A549 (cell line): ENCODE results near the gene BCL7B. TPM values are rescaled to one million over a fixed set of nuclear protein-coding genes. Genes with fewer than 3 reads are reported as not detected.
"Not testable (repeated sequence)": the region's sequence is repeated elsewhere in the genome, so short reads cannot be mapped to it uniquely, and the experiment has no call there.

Experiments
- ATAC-seq, 2 experiments: fragments of 200-7000 bp in 1 of 2; fragments of >200 bp in 1 of 2; cut with Nextera tagmentation in 1 of 2; cut with Tn5 transposase in 1 of 2; 3 replicates each; pipeline versions ENCODE4 v1.8.0 to v1.9.1; 2018 to 2020; ENCODE audit warnings: mild to moderate bottlenecking in 1 of 2, moderate library complexity in 1 of 2
- CTCF ChIA-PET: fragments of 300-600 bp; sonication (Branson Sonifier 250); formaldehyde crosslinking; extraction: SDS; loops from one replicate; lab custom pipeline; 2021; ENCODE audit warnings: antibody characterized with exemption, inconsistent platforms; lab: Yijun Ruan, JAX
- POLR2A ChIA-PET: fragments of 350-600 bp; formaldehyde crosslinking; extraction: SDS; loops from one replicate; lab custom pipeline; 2021; ENCODE audit warnings: antibody characterized with exemption, inconsistent platforms; lab: Yijun Ruan, JAX
- DNase-seq, 2 experiments: peaks; one replicate each; pipeline versions ENCODE4 v3.0.0 to v3.0.0-alpha.2; 2011 to 2016; ENCODE audit warnings: low read depth in 1 of 2, low spot score in 1 of 2
- FAIRE-seq: peaks from 2 replicates; lab custom pipeline; 2011; peaks lifted over from hg19 to GRCh38; lab: Jason Lieb, UNC
- H3K27ac ChIP-seq, 2 experiments: fragments of >200 bp; sonication (Bioruptor Twin); formaldehyde crosslinking; 3 replicates each; pipeline ENCODE4 v1.5.1; 2016 to 2017
- H3K4me1 ChIP-seq: fragments of >200 bp; sonication (Bioruptor Twin); formaldehyde crosslinking; 3 replicates; pipeline ENCODE4 v1.6.1; 2016
- H3K4me2 ChIP-seq: fragments of >200 bp; sonication (Bioruptor Twin); formaldehyde crosslinking; 3 replicates; pipeline ENCODE4 v1.6.1; 2016
- H3K4me3 ChIP-seq: fragments of >200 bp; sonication (Bioruptor Twin); formaldehyde crosslinking; 3 replicates; pipeline ENCODE4 v1.5.1; 2016
- H3K9me3 ChIP-seq: fragments of >200 bp; sonication (Bioruptor Twin); formaldehyde crosslinking; 3 replicates; pipeline ENCODE4 v1.6.1; 2016
- BHLHE40 ChIP-seq: IDR thresholded peaks from 2 replicates; pipeline ENCODE4 v1.6.1; 2012; ENCODE audit warnings: low read depth, low read length, inconsistent platforms
- CEBPB ChIP-seq, 2 experiments: fragments of >200 bp in 1 of 2; sonication (Bioruptor Twin) in 1 of 2; formaldehyde crosslinking in 1 of 2; IDR thresholded peaks; 2 replicates each; pipeline ENCODE4 v1.6.1; 2012 to 2016
- EHF ChIP-seq: fragments of 250-450 bp; sonication (Bioruptor Pico); IDR thresholded peaks from 2 replicates; pipeline ENCODE4 v1.5.0; 2020; ENCODE audit warnings: mild to moderate bottlenecking
- FOSB ChIP-seq: fragments of 250-450 bp; sonication (Bioruptor Pico); IDR thresholded peaks from 2 replicates; pipeline ENCODE4 v1.5.0; 2020; ENCODE audit warnings: mild to moderate bottlenecking, moderate library complexity
- HDAC2 ChIP-seq: fragments of 200-600 bp; sonication (generic); IDR thresholded peaks from 2 replicates; pipeline ENCODE4 v1.6.1; 2016
- MAFK ChIP-seq: fragments of 450-650 bp; IDR thresholded peaks from 2 replicates; pipeline ENCODE4 v1.6.1; 2014; ENCODE audit not compliant: partially characterized antibody
- RARB ChIP-seq: fragments of 250-450 bp; sonication (Bioruptor Pico); IDR thresholded peaks from 2 replicates; pipeline ENCODE4 v1.8.0; 2021; ENCODE audit warnings: mild to moderate bottlenecking, moderate library complexity
- ZSCAN20 ChIP-seq: fragments of 250-450 bp; sonication (Bioruptor Pico); IDR thresholded peaks from 2 replicates; pipeline ENCODE4 v1.8.0; 2022; ENCODE audit warnings: mild to moderate bottlenecking, moderate library complexity
- WGBS: methylation state at CpG from one replicate; pipeline ENCODE4 v1.1.6; 2017; ENCODE audit errors: missing lambda C conversion rate; 5-methylcytosine and 5-hydroxymethylcytosine counted together
- polyA plus RNA-seq, 4 experiments: library from polyadenylated mRNA; depleted of rRNA in 3 of 4; stranded (reverse); fragments of >200 nt; fragmentation: RNase III in 1 of 4; extraction: RNeasy Plus Mini Kit Qiagen cat#74134 plus additional on column Dnase treatment in 1 of 4; gene quantifications; 2 replicates in 3 of 4; 3 replicates in 1 of 4; pipeline ENCODE4 v1.2.3, GENCODE V29; 2011 to 2017
- TF ChIP-seq, protein P1 (sequence below): fragments of >200 bp; sonication (Bioruptor Twin); formaldehyde crosslinking; IDR thresholded peaks from 3 replicates; pipeline ENCODE4 v1.6.1; 2016
- TF ChIP-seq, protein P2 (sequence below): fragments of 450-650 bp; IDR thresholded peaks from 2 replicates; pipeline ENCODE4 v1.6.1; 2014; ENCODE audit warnings: antibody characterized with exemption
- TF ChIP-seq, protein P3 (sequence below): fragments of 150-350 bp; IDR thresholded peaks from 2 replicates; pipeline ENCODE4 v1.6.1; 2014; ENCODE audit warnings: low read depth, mild to moderate bottlenecking, low read length
- TF ChIP-seq, protein P4 (sequence below): IDR thresholded peaks from 2 replicates; pipeline ENCODE4 v1.6.1; 2012

The BCL7B gene
- polyA plus RNA-seq, 2 of the 4 experiments (the other 2 are of a cell fraction), result 52.3 to 62.5 TPM

DNA sequence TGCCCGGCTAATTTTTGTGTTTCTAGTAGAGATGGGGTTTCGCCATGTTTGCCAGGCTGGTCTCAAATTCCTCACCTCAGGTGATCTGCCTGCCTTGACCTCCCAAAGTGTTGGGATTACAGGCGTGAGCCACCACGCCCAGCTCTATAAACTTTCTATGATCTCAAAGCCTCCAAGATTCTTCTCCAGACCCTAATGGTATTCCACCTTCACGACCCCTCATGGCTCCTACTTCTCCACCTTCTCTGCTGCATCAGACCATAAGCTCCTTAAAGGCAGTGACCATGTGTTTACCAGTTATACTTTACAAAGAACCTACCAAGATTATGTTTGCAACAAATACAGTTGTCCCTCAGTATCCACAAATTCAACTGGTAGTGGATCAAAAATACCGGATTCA lies 25.3 kb downstream of the BCL7B start:
- no peak overlapping the region for H3K4me2 ChIP-seq
- ChIA-PET POLR2A (interaction anchor here (1.7 kb wide), 1 partner anchor 10 kb away, joined by 6 read pairs; the partner anchor contains the start of gene BAZ1B), CTCF (interaction anchor here (0.6 to 1.4 kb wide), 4 partner anchors 9 to 168 kb away, joined by 3 to 4 read pairs (median 3); no protein-coding TSS in a partner anchor)
- H3K4me1 ChIP-seq, result no peaks in the 10 kb centered on the region
- H3K9me3 ChIP-seq, result no peaks in the 10 kb centered on the region
- DNase-seq (no peak), ATAC-seq (no peak), FAIRE-seq (no peak)
- H3K4me3 ChIP-seq, result no peak overlapping the region
- TF ChIP-seq, protein P1, sequence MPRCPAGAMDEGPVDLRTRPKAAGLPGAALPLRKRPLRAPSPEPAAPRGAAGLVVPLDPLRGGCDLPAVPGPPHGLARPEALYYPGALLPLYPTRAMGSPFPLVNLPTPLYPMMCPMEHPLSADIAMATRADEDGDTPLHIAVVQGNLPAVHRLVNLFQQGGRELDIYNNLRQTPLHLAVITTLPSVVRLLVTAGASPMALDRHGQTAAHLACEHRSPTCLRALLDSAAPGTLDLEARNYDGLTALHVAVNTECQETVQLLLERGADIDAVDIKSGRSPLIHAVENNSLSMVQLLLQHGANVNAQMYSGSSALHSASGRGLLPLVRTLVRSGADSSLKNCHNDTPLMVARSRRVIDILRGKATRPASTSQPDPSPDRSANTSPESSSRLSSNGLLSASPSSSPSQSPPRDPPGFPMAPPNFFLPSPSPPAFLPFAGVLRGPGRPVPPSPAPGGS, result no peak
- TF ChIP-seq RARB (CRISPR knock-in tag), result no peak
- 94% methylated on average over 6 of the region's 6 CpGs for WGBS
- no peak overlapping the region for H3K27ac ChIP-seq

DNA sequence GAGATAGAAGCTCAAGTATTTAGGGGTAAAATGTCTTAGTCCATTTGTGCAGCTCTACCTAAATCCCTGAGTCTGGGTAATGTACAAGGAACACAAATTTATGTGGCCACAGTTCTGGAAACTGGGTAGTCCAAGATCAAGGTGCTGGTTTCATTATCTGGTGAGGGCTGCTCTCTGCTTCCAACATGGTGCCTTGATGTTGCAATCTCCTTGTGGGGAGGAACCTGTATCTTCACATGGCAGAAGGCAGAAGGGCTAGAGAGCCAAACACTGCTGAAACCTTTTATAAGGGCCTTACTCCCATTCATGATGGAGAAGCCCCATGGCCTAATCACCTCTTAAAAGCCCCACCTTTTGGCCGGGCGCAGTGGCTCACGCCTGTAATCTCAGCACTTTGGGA lies 26.7 kb downstream of the BCL7B start:
- no peak overlapping the region for H3K27ac ChIP-seq
- TF ChIP-seq FOSB (CRISPR knock-in tag) (no peak), CEBPB (IDR thresholded peaks at IDR 0.05) (peak in 1 of 2 experiments; percentile 61; a peak in 1 of 4 replicates)
- TF ChIP-seq, all 56 proteins: peak for 1
- POLR2A ChIA-PET, result no interaction called here
- H3K4me3 ChIP-seq, result no peak overlapping the region
- H3K4me2 ChIP-seq, result no peak overlapping the region
- 100% methylated on average over 3 of the region's 3 CpGs for WGBS
- no peaks in the 10 kb centered on the region for H3K9me3 ChIP-seq
- no peaks in the 10 kb centered on the region for H3K4me1 ChIP-seq
- DNase-seq (no peak), FAIRE-seq (no peak), ATAC-seq (no peak)
- CTCF ChIA-PET, result no interaction called here

DNA sequence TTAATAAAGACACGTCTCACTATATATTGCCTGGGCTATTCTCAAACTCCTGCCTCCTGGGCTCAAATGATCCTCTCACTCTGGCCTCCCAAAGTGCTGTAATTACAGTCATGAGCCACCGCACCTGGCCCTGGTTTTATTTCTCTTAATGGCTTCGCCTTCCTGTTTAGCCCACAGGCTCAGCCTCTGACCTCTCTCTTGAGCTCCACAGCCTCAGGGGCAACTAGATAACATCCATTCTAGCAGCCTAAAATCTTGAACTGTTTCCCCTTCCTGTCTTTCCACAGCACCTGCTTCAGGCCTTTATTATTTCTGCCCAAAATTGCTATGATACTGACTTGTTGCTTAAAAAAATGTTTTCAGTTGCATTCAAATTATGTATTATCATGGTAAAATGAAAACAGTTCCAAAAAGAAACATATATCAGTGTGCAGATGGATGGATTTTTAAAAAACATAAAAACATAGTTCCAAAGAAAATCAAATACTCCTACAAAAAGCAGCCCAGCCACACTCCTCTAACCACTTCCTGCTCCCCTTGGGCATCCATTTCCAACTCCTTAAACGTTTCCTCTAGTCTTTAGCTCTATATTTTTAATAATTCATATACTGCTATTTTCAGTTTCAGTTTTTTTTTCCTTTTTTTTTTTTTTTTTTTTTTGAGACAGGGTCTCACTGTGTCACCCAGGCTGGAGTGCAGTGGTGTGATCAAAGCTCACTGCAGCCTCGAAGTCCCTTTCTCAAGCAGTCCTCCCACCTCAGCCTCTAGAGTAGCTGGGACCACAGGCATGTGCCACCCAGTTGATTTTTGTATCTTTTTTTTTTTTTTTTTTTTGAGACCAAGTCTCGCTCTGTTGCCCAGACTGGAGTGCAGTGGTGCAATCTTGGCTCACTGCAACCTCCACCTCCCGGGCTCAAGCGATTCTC lies 30.3 kb downstream of the BCL7B start:
- CTCF ChIA-PET, result interaction anchor here (1.4 to 2.0 kb wide), 2 partner anchors 10 to 12 kb away, joined by 3 to 5 read pairs; no protein-coding TSS in a partner anchor
- H3K4me3 ChIP-seq, result no peak overlapping the region
- POLR2A ChIA-PET, result no interaction called here
- DNase-seq (no peak), ATAC-seq (no peak), FAIRE-seq (no peak)
- WGBS, result 78% methylated on average over 8 of the region's 8 CpGs
- TF ChIP-seq, protein P2, sequence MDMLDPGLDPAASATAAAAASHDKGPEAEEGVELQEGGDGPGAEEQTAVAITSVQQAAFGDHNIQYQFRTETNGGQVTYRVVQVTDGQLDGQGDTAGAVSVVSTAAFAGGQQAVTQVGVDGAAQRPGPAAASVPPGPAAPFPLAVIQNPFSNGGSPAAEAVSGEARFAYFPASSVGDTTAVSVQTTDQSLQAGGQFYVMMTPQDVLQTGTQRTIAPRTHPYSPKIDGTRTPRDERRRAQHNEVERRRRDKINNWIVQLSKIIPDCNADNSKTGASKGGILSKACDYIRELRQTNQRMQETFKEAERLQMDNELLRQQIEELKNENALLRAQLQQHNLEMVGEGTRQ, result no peak
- TF ChIP-seq ZSCAN20 (CRISPR knock-in tag) (no peak), EHF (no peak), HDAC2 (no peak), MAFK (no peak), BHLHE40 (no peak)
- TF ChIP-seq, protein P3, sequence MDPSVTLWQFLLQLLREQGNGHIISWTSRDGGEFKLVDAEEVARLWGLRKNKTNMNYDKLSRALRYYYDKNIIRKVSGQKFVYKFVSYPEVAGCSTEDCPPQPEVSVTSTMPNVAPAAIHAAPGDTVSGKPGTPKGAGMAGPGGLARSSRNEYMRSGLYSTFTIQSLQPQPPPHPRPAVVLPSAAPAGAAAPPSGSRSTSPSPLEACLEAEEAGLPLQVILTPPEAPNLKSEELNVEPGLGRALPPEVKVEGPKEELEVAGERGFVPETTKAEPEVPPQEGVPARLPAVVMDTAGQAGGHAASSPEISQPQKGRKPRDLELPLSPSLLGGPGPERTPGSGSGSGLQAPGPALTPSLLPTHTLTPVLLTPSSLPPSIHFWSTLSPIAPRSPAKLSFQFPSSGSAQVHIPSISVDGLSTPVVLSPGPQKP, result no peak
- TF ChIP-seq, protein P4, sequence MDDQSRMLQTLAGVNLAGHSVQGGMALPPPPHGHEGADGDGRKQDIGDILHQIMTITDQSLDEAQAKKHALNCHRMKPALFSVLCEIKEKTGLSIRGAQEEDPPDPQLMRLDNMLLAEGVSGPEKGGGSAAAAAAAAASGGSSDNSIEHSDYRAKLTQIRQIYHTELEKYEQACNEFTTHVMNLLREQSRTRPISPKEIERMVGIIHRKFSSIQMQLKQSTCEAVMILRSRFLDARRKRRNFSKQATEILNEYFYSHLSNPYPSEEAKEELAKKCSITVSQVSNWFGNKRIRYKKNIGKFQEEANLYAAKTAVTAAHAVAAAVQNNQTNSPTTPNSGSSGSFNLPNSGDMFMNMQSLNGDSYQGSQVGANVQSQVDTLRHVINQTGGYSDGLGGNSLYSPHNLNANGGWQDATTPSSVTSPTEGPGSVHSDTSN, result no peak
- H3K9me3 ChIP-seq, result no peaks in the 10 kb centered on the region
- H3K4me1 ChIP-seq, result peaks cover 6% of the 10 kb centered on the region
- H3K4me2 ChIP-seq, result no peak overlapping the region
- H3K27ac ChIP-seq, result no peak overlapping the region

DNA sequence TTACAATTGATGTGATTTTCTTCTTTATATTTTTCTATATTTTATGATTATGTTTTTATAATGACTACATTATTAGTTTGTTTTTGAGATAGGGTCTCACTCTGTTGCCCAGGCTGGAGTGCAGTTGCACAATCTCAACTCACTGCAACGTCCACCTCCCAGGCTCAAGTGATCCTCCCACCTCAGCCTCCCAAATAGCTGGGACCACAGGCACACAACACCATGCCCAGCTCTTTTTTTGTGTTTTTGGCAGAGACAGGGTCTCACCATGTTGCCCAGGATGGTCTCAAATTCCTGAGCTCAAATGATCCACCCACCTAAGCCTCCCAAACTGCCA lies 31.4 kb downstream of the BCL7B start:
- CTCF ChIA-PET, result interaction anchor here (0.9 to 2.0 kb wide), 2 partner anchors 11 to 199 kb away, joined by 4 to 5 read pairs; no protein-coding TSS in a partner anchor
- POLR2A ChIA-PET, FAIRE-seq, H3K4me3 ChIP-seq, ATAC-seq, H3K4me2 ChIP-seq, H3K4me1 ChIP-seq, DNase-seq, H3K27ac ChIP-seq, H3K9me3 ChIP-seq: not testable (repeated sequence)
- 62% methylated on average over 1 of the region's 1 CpG for WGBS
